Measurements from ENCODE around the gene SYT1.

Gene SYT1

DNA sequence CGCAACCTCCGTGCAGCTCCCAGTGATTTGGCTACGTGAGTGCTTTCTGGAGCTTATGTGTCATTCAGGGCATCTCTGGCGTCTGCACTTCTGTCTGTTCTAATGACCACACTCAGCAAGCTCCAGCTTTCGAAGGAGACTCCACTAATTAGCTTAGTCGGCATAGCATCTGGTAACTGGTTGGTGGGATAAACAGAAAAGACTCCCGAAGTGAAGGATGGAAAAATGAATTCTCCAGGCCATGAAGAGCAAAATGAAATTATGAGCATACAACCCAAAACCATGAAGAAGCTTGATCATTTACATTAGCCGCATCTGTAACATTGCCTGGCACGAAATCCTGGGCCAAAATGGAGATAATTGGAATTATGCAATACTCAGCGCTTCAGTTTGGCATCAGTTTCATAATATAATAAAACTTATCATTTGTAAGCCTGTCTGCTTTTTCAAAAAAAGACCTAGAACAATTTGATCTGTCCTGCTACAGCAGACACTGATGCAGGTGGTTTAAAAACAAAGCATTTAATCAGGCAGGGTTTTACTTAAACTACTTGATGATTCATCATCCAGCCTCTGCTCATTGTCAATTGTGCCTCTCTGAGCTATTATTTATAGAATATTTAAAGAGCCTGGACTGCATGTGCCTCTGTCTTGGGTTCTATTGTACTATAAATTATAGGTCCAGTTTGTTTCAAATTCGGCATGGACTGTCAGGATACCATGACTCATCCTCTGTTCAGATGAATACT lies 87.4 kb downstream of the SYT1 start:
- no peaks in the 10 kb centered on the region for H3K4me1 ChIP-seq (ENCODE audit: insufficient read depth, low read length)
- no peaks in the 10 kb centered on the region for H3K36me3 ChIP-seq (ENCODE audit: insufficient read depth, low read depth, low read length)
- no peak overlapping the region for H3K4me3 ChIP-seq (ENCODE audit: low read length)
- H3K27ac ChIP-seq (ENCODE audit: low read length): no peak overlapping the region
- H3K27me3 ChIP-seq (ENCODE audit: insufficient read depth, low read length): no peaks in the 10 kb centered on the region
- no peaks in the 10 kb centered on the region for H3K9me3 ChIP-seq (ENCODE audit: insufficient read depth, low read depth, low read length)
- H3K9ac ChIP-seq (ENCODE audit: low read depth, low read length): no peak overlapping the region

DNA sequence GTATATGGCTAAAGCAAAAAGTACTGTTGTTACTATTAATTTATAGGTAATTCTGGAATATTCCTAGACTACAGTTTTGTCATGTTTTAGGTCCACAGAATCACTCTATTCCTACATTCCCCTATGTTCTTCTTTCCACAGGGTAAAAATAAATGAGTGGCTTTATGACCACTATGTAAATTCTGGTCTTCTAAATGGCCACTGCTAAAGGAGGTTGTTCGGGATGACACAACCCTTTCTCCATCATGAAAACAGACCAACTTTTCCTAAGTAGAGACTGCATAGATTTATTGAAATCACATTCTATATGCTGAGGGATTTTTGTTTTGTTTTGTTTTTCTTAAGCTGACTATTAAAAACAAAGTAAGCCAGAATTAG lies 88.0 kb downstream of the SYT1 start:
- no peak overlapping the region for H3K27ac ChIP-seq (ENCODE audit: low read length)
- H3K9ac ChIP-seq (ENCODE audit: low read depth, low read length): no peak overlapping the region
- no peaks in the 10 kb centered on the region for H3K27me3 ChIP-seq (ENCODE audit: insufficient read depth, low read length)
- H3K4me1 ChIP-seq (ENCODE audit: insufficient read depth, low read length): no peaks in the 10 kb centered on the region
- H3K4me3 ChIP-seq (ENCODE audit: low read length): no peak overlapping the region
- no peaks in the 10 kb centered on the region for H3K36me3 ChIP-seq (ENCODE audit: insufficient read depth, low read depth, low read length)
- no peaks in the 10 kb centered on the region for H3K9me3 ChIP-seq (ENCODE audit: insufficient read depth, low read depth, low read length)

DNA sequence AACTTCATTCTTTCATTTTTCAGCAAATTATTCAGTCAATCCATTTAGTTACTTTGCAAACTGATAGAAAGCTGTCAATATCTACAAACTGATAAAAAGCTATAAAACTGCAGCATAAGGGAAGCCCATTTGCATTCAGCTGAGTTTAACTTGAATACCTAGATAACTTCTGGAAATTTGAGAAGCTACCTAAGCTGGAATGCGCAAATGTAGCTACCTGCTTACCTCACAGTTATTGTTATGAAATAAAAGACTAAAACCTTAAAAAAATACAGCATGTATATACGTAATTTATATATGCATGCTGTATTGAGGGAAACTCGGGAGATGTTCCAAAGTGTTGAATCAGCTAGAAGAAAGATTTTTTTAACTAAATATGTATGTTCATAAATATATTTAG lies 94.4 kb downstream of the SYT1 start:
- H3K9ac ChIP-seq (ENCODE audit: low read depth, low read length): no peak overlapping the region
- no peak overlapping the region for H3K4me3 ChIP-seq (ENCODE audit: low read length)
- no peaks in the 10 kb centered on the region for H3K27me3 ChIP-seq (ENCODE audit: insufficient read depth, low read length)
- no peak overlapping the region for H3K27ac ChIP-seq (ENCODE audit: low read length)
- no peaks in the 10 kb centered on the region for H3K9me3 ChIP-seq (ENCODE audit: insufficient read depth, low read depth, low read length)
- no peaks in the 10 kb centered on the region for H3K36me3 ChIP-seq (ENCODE audit: insufficient read depth, low read depth, low read length)
- no peaks in the 10 kb centered on the region for H3K4me1 ChIP-seq (ENCODE audit: insufficient read depth, low read length)

DNA sequence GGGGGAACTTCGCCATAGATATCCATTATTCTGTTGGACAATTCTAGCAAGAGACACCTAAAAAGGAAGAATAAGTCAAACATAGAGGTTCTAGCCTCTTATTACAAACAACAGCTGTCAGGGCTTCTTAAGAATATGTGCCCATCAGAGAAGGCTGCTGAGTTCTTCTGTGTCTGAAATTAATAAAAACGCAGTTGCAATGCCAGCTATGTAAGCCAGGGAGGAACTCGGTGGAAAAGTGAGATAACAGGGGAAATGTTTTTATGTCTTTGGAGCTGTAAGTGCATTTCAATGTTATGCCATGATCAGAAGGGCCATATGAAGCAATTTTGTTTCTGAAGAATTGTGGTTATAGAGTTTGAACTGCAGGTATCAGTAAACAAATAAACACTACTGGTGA lies 95.0 kb downstream of the SYT1 start:
- Histone ChIP-seq H3K27ac (ENCODE audit: low read length) (no peak overlapping the region), H3K27me3 (ENCODE audit: insufficient read depth, low read length) (no peaks in the 10 kb centered on the region), H3K9me3 (ENCODE audit: insufficient read depth, low read depth, low read length) (no peaks in the 10 kb centered on the region), H3K4me1 (ENCODE audit: insufficient read depth, low read length) (no peaks in the 10 kb centered on the region), H3K4me3 (ENCODE audit: low read length) (no peak overlapping the region), H3K36me3 (ENCODE audit: insufficient read depth, low read depth, low read length) (no peaks in the 10 kb centered on the region), H3K9ac (ENCODE audit: low read depth, low read length) (no peak overlapping the region)

DNA sequence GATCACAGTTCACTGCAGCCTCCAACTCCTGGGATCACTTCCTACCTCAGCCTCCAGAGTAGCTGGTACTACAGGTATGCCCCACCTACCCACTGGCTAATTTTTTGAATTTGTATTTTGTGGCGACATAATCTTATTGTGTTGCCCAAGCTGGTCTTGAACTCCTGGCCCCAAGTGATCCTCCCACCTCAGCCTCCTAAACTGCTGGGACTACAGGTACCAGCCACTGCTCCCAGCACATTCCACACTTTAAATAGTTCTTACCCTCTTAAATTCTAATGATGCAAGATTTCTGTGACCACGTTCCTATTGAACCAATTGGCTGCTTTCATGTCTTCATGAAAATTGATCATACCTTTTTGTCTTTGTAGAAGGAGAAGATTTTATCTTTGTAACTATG lies 96.6 kb downstream of the SYT1 start:
- H3K9ac ChIP-seq (ENCODE audit: low read depth, low read length): no peak overlapping the region

DNA sequence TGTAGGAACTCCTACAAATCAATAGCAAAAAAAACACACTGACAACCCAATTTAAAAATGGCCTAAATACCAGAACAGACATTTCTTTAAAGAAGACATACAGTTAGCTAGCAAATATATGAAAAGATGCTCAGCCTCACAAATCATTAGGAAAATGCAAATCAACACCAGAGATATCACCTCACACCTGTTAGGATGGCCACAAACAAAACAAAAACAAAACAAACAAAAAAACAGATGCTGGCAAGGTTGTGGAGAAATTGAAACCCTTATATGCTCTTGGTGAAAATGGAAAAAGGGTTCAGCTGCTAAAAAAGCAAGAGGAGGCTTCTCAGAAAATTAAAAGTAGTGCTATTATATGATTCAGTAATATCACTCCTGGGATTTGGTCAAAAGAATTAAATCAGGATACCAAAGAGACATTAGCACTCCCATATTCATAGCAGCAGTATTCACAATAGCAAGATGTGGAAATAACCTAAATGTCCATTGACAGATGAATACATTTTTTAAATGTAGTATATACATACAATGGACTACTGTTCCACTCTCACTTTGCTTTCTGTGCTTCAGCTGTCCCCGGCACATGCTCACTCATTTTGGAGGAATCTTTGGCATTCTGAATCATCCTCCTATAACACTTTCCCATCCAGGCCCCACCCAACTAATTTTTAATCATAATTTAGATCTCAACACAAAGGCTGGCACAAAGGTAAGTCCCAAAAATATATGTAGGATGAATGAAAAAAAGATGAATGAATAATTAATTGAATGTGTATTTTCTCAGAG lies 99.1 kb downstream of the SYT1 start:
- H3K9ac ChIP-seq (ENCODE audit: low read depth, low read length): no peak overlapping the region
- H3K9me3 ChIP-seq (ENCODE audit: insufficient read depth, low read depth, low read length): no peaks in the 10 kb centered on the region
- H3K36me3 ChIP-seq (ENCODE audit: insufficient read depth, low read depth, low read length): no peaks in the 10 kb centered on the region
- no peaks in the 10 kb centered on the region for H3K27me3 ChIP-seq (ENCODE audit: insufficient read depth, low read length)
- no peaks in the 10 kb centered on the region for H3K4me1 ChIP-seq (ENCODE audit: insufficient read depth, low read length)
- no peak overlapping the region for H3K27ac ChIP-seq (ENCODE audit: low read length)
- no peak overlapping the region for H3K4me3 ChIP-seq (ENCODE audit: low read length)

More for the DNA sequence above, 96.6 kb downstream of the SYT1 start:
- Histone ChIP-seq H3K9me3 (ENCODE audit: insufficient read depth, low read depth, low read length) (no peaks in the 10 kb centered on the region), H3K27ac (ENCODE audit: low read length) (no peak overlapping the region), H3K36me3 (ENCODE audit: insufficient read depth, low read depth, low read length) (no peaks in the 10 kb centered on the region), H3K4me1 (ENCODE audit: insufficient read depth, low read length) (no peaks in the 10 kb centered on the region), H3K27me3 (ENCODE audit: insufficient read depth, low read length) (no peaks in the 10 kb centered on the region), H3K4me3 (ENCODE audit: low read length) (no peak overlapping the region)

DNA sequence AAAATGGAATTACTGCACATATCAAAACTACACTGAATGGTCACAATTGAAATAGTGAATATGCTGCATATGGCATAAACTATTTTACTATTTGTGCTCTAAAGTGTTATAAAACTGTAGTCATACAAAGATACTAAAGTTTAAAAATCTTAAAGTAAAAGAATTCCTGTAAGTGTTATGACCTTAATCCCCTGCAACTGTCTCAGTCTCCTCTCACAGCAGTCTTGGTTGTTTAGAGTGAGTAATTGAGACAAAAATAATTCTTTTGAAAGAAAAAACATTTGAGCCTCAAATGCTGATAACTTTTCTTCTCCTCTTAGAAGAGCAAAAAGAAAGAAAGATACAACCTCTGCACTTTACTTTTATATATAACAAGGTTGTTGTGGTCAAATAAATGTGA lies 99.9 kb downstream of the SYT1 start:
- Histone ChIP-seq H3K4me3 (ENCODE audit: low read length) (no peak overlapping the region), H3K36me3 (ENCODE audit: insufficient read depth, low read depth, low read length) (no peaks in the 10 kb centered on the region), H3K4me1 (ENCODE audit: insufficient read depth, low read length) (no peaks in the 10 kb centered on the region), H3K27me3 (ENCODE audit: insufficient read depth, low read length) (no peaks in the 10 kb centered on the region), H3K27ac (ENCODE audit: low read length) (no peak overlapping the region), H3K9ac (ENCODE audit: low read depth, low read length) (no peak overlapping the region), H3K9me3 (ENCODE audit: insufficient read depth, low read depth, low read length) (no peaks in the 10 kb centered on the region)

DNA sequence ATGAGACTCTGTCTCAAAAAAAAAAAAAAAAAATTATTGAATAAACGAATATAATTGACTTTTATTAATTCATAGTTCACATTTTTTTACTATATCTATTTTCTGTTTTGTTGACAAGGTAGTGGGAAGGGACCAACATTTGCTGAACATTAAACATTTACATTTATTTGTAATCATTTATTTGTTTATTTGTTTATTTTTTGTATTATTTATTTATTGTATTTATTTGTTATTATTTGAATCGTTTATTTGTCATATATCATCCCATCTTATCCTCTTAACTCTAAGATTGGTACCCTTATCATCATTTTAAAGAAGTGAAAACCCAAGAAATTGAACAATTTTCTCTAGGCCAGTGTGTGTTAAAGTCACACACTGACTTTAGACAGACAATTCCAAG lies 101.5 kb downstream of the SYT1 start:
- no peaks in the 10 kb centered on the region for H3K9me3 ChIP-seq (ENCODE audit: insufficient read depth, low read depth, low read length)
- H3K4me1 ChIP-seq (ENCODE audit: insufficient read depth, low read length): no peaks in the 10 kb centered on the region
- H3K36me3 ChIP-seq (ENCODE audit: insufficient read depth, low read depth, low read length): no peaks in the 10 kb centered on the region
- H3K9ac ChIP-seq (ENCODE audit: low read depth, low read length): no peak overlapping the region
- no peak overlapping the region for H3K27ac ChIP-seq (ENCODE audit: low read length)
- no peaks in the 10 kb centered on the region for H3K27me3 ChIP-seq (ENCODE audit: insufficient read depth, low read length)
- no peak overlapping the region for H3K4me3 ChIP-seq (ENCODE audit: low read length)

DNA sequence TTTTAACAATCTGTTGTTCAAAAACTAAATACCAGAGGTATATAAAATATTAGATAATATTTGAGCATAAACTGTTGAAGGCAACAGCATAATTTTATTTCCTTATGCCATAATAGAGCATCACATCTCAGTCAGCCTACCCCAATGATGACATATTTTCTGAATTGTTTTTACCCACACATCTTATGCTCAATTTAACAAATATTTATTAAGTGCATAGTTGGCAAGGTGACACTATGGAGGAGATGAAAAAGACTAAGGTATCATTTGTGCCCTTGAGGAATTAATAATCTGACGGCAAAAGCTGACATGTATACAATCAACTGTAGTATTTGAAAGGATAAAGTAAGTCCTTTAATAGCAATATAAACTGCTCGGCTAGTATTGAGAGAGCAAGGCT lies 102.4 kb downstream of the SYT1 start:
- Histone ChIP-seq H3K27ac (ENCODE audit: low read length) (no peak overlapping the region), H3K36me3 (ENCODE audit: insufficient read depth, low read depth, low read length) (no peaks in the 10 kb centered on the region), H3K4me1 (ENCODE audit: insufficient read depth, low read length) (no peaks in the 10 kb centered on the region), H3K9me3 (ENCODE audit: insufficient read depth, low read depth, low read length) (no peaks in the 10 kb centered on the region), H3K4me3 (ENCODE audit: low read length) (no peak overlapping the region), H3K9ac (ENCODE audit: low read depth, low read length) (no peak overlapping the region), H3K27me3 (ENCODE audit: insufficient read depth, low read length) (no peaks in the 10 kb centered on the region)

DNA sequence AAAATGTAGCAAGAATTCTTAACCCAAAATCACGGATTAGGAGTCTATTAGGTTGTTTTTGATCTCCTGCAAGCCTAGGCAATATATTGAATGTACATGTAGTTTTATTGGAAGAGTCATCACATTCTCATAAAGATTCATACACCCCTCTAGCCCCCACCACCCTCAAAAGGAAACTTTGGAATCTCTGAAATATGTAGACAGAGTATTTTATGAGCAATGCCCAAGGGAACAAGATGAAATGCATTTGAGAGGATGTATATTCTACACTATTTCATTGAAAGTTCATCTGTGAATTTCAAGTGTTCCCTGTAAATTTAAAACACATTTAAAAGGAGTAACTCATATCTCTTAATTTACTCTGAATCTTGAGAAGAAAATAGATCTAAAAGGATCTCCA lies 103.7 kb downstream of the SYT1 start:
- H3K4me3 ChIP-seq (ENCODE audit: low read length): no peak overlapping the region
- no peaks in the 10 kb centered on the region for H3K4me1 ChIP-seq (ENCODE audit: insufficient read depth, low read length)
- no peak overlapping the region for H3K27ac ChIP-seq (ENCODE audit: low read length)
- no peaks in the 10 kb centered on the region for H3K36me3 ChIP-seq (ENCODE audit: insufficient read depth, low read depth, low read length)
- H3K27me3 ChIP-seq (ENCODE audit: insufficient read depth, low read length): no peaks in the 10 kb centered on the region
- no peaks in the 10 kb centered on the region for H3K9me3 ChIP-seq (ENCODE audit: insufficient read depth, low read depth, low read length)
- H3K9ac ChIP-seq (ENCODE audit: low read depth, low read length): no peak overlapping the region

DNA sequence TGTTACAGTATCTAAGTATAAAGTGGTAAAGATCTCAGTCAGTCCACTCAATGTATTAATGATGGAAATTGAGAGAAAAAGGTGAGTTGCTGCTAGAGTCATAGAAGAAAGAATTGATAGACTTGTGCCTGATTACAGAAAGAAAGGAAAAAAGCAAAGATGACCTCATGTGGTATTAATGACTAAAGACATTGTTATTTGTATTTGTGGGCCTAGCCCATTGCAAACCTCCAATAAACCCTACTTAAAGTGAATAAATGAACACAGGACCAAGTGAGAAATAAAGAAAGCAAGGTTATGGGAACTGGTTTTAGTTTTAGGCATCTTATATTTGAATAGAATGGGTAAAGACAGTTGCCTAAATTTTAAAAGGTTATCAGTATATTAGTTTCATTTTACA lies 105.5 kb downstream of the SYT1 start:
- Histone ChIP-seq H3K36me3 (ENCODE audit: insufficient read depth, low read depth, low read length) (no peaks in the 10 kb centered on the region), H3K9ac (ENCODE audit: low read depth, low read length) (no peak overlapping the region), H3K9me3 (ENCODE audit: insufficient read depth, low read depth, low read length) (no peaks in the 10 kb centered on the region), H3K4me3 (ENCODE audit: low read length) (no peak overlapping the region), H3K4me1 (ENCODE audit: insufficient read depth, low read length) (no peaks in the 10 kb centered on the region), H3K27ac (ENCODE audit: low read length) (no peak overlapping the region), H3K27me3 (ENCODE audit: insufficient read depth, low read length) (no peaks in the 10 kb centered on the region)

DNA sequence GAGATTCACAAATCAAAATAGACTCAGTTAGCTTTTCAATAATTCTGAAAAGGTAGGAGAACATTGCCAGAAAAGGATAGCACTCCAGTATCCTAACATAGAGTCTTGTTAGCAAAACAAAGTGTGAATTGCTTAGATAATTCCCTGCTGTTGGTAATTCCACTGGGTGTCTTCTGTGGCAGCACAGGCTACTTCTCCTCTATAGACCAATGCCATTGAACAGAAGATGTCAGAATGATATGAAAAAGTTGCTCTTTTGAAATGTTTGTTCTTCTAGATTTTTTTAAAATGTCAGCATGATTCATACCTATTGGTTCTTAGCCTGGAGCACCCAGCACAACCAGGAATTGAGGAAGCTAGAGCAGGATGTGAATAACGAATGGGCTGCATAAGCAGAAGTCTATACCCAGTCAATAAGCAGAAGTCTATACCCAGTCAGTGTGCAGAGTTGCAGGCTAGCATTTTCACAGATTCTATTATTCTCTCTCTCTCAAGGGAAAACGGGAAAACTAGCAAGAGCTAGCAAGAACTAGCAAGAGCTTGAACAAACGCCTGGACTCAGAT lies 112.8 kb downstream of the SYT1 start:
- no peaks in the 10 kb centered on the region for H3K9me3 ChIP-seq (ENCODE audit: insufficient read depth, low read depth, low read length)
- no peaks in the 10 kb centered on the region for H3K27me3 ChIP-seq (ENCODE audit: insufficient read depth, low read length)
- H3K9ac ChIP-seq (ENCODE audit: low read depth, low read length): no peak overlapping the region
- no peaks in the 10 kb centered on the region for H3K4me1 ChIP-seq (ENCODE audit: insufficient read depth, low read length)
- H3K4me3 ChIP-seq (ENCODE audit: low read length): no peak overlapping the region
- peaks cover 12% of the 10 kb centered on the region; the same call in 1 of the 2 replicates for H3K36me3 ChIP-seq (ENCODE audit: insufficient read depth, low read depth, low read length)
- H3K27ac ChIP-seq (ENCODE audit: low read length): no peak overlapping the region

Data from iPS-20b (cell line).